Upper lobe of left lung (tissue), 4 donors: Measurements from ENCODE around the gene ADAMTSL2.

Experiments used
- CTCF ChIP-seq, 6 experiments: fragments of 450-650 bp in 4 of 6; fragments of 200-600 bp in 2 of 6; sonication (generic) in 2 of 6; IDR thresholded peaks; one replicate each; pipeline ENCODE4 v1.5.1; 2016 to 2019; ENCODE audit warnings: antibody characterized with exemption in 6 of 6
- POLR2A ChIP-seq, 4 donors: fragments of 450-650 bp; IDR thresholded peaks; one replicate each; pipeline ENCODE4 v1.5.1; 2016 to 2017; ENCODE audit warnings: antibody characterized with exemption in 4 of 4, mild to moderate bottlenecking in 2 of 4
- POLR2AphosphoS5 ChIP-seq, 2 donors: sonication (generic); formaldehyde crosslinking; IDR thresholded peaks; one replicate each; pipeline ENCODE4 v1.5.1; 2017; ENCODE audit warnings: antibody characterized with exemption in 2 of 2

- TF ChIP-seq CTCF (IDR thresholded peaks at IDR 0.05): no peak
- TF ChIP-seq POLR2AphosphoS5 (IDR thresholded peaks at IDR 0.05): no peak
- no peak for TF ChIP-seq POLR2A (IDR thresholded peaks at IDR 0.05)
Observed at GRCh38 chr9:133587051-133587450, 52.5 kb downstream of the ADAMTSL2 start.
